ENCODE measurements around the gene HACL1.

The HACL1 gene

GRCh38 chr3:15581471-15582394 is 19.6 kb downstream of the HACL1 start:
- Histone ChIP-seq H3K36me3 (ENCODE audit: control insufficient read depth, insufficient read depth, low read length) (peaks cover 8% of the 10 kb centered on the region), H3K27me3 (replicated peaks; ENCODE audit: control insufficient read depth, insufficient read depth, low read length) (no peaks in the 10 kb centered on the region), H3K4me3 (replicated peaks; ENCODE audit: low read depth, low read length) (no peak overlapping the region)
- TF ChIP-seq CTCF (IDR thresholded peaks at IDR 0.05; ENCODE audit: insufficient read depth, low read length, poor library complexity, severe bottlenecking): no peak
- no peak for DNase-seq (ENCODE audit: extremely low read depth, insufficient read length)

- no peak for TF ChIP-seq CTCF (IDR thresholded peaks at IDR 0.05; ENCODE audit: insufficient read depth, low read length, poor library complexity, severe bottlenecking)
- Histone ChIP-seq H3K27me3 (replicated peaks; ENCODE audit: control insufficient read depth, insufficient read depth, low read length) (no peaks in the 10 kb centered on the region), H3K36me3 (ENCODE audit: control insufficient read depth, insufficient read depth, low read length) (peaks cover 8% of the 10 kb centered on the region), H3K4me3 (replicated peaks; ENCODE audit: low read depth, low read length) (no peak overlapping the region)
- no peak for DNase-seq (ENCODE audit: extremely low read depth, insufficient read length)
Measured at GRCh38 chr3:15579051-15579450, 22.3 kb downstream of the HACL1 start.

GRCh38 chr3:15578289-15578867 is 23.0 kb downstream of the HACL1 start:
- no peak for DNase-seq (ENCODE audit: extremely low read depth, insufficient read length)
- Histone ChIP-seq H3K27me3 (replicated peaks; ENCODE audit: control insufficient read depth, insufficient read depth, low read length) (no peaks in the 10 kb centered on the region), H3K4me3 (replicated peaks; ENCODE audit: low read depth, low read length) (no peak overlapping the region), H3K36me3 (ENCODE audit: control insufficient read depth, insufficient read depth, low read length) (peaks cover 9% of the 10 kb centered on the region)
- no peak for TF ChIP-seq CTCF (IDR thresholded peaks at IDR 0.05; ENCODE audit: insufficient read depth, low read length, poor library complexity, severe bottlenecking)

- Histone ChIP-seq H3K27me3 (replicated peaks; ENCODE audit: control insufficient read depth, insufficient read depth, low read length) (no peaks in the 10 kb centered on the region), H3K36me3 (ENCODE audit: control insufficient read depth, insufficient read depth, low read length) (peaks cover 9% of the 10 kb centered on the region), H3K4me3 (replicated peaks; ENCODE audit: low read depth, low read length) (no peak overlapping the region)
- no peak for TF ChIP-seq CTCF (IDR thresholded peaks at IDR 0.05; ENCODE audit: insufficient read depth, low read length, poor library complexity, severe bottlenecking)
- DNase-seq (ENCODE audit: extremely low read depth, insufficient read length): no peak
Measured at GRCh38 chr3:15576475-15576874, 24.9 kb downstream of the HACL1 start.

- DNase-seq (ENCODE audit: extremely low read depth, insufficient read length): no peak
- no peak overlapping the region for H3K4me3 ChIP-seq (replicated peaks; ENCODE audit: low read depth, low read length)
- H3K36me3 ChIP-seq (ENCODE audit: control insufficient read depth, insufficient read depth, low read length): peaks cover 12% of the 10 kb centered on the region
- TF ChIP-seq CTCF (IDR thresholded peaks at IDR 0.05; ENCODE audit: insufficient read depth, low read length, poor library complexity, severe bottlenecking): no peak
- no peaks in the 10 kb centered on the region for H3K27me3 ChIP-seq (replicated peaks; ENCODE audit: control insufficient read depth, insufficient read depth, low read length)
Measured at GRCh38 chr3:15575446-15575845, 25.9 kb downstream of the HACL1 start.
